NB4 (cell line): Measurements from ENCODE around the gene PCTP.

Experiments
- CTCF ChIP-seq: IDR thresholded peaks from one replicate; pipeline ENCODE4 v1.5.1; 2012; ENCODE audit warnings: low read depth, low read length
- MYC ChIP-seq: IDR thresholded peaks from 2 replicates; pipeline ENCODE4 v1.6.1; 2011; ENCODE audit warnings: low read depth, low read length
- POLR2A ChIP-seq: IDR thresholded peaks from 2 replicates; pipeline ENCODE4 v1.6.1; 2011; ENCODE audit warnings: mild to moderate bottlenecking; ENCODE audit not compliant: insufficient read length; ENCODE audit errors: extremely low read depth
- TF ChIP-seq, protein P1 (sequence below): IDR thresholded peaks from 2 replicates; pipeline ENCODE4 v1.6.1; 2011; ENCODE audit warnings: low read depth, low read length

DNA sequence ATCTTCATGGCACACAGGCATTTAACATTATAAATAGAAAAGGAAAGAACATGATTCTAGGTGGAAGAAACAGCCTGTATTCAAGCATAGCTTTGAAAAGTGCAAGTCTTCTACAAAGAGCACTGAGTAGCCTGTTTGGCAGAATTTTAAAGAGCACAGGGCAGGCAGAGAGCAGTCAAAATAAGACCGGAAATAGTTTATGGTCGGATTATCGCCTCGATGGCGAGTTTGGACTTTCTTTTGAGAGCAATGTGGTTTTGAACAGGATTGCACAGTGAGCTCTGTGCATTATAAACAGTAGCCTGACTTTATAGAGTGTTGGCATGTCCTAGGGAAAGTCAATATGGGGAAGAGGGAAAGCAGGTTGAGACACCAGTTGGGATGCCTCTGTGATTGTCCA, 22.0 kb upstream of the PCTP start:
- TF ChIP-seq CTCF (no peak), POLR2A (no peak), MYC (no peak)
- TF ChIP-seq, protein P1, sequence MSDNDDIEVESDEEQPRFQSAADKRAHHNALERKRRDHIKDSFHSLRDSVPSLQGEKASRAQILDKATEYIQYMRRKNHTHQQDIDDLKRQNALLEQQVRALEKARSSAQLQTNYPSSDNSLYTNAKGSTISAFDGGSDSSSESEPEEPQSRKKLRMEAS = no peak
